H9 (cell line): ENCODE data around the gene TAF1A. TPM values are rescaled to one million over a fixed set of nuclear protein-coding genes. Genes with fewer than 3 reads are reported as not detected.

ENCODE experiments used
- DNase-seq: peaks from one replicate; pipeline ENCODE4 v3.0.0-alpha.2; 2017
- H2AFZ ChIP-seq: one replicate; pipeline ENCODE4 v1.6.1; 2013; ENCODE audit warnings: mild to moderate bottlenecking, low read length, control low read depth, moderate library complexity
- H2AK5ac ChIP-seq: 2 replicates; pipeline ENCODE4 v1.6.1; 2013; ENCODE audit warnings: low read length, control low read depth, mixed read lengths; ENCODE audit not compliant: insufficient read length
- H2BK120ac ChIP-seq: one replicate; pipeline ENCODE4 v1.6.1; 2013; ENCODE audit warnings: low read depth, mild to moderate bottlenecking, low read length, control low read depth, inconsistent platforms; ENCODE audit not compliant: poor library complexity, severe bottlenecking
- H2BK12ac ChIP-seq: 2 replicates; pipeline ENCODE4 v1.6.1; 2013; ENCODE audit warnings: low read length, control low read depth, mixed read lengths, low read depth; ENCODE audit not compliant: insufficient read length
- H2BK15ac ChIP-seq: 2 replicates; pipeline ENCODE4 v1.6.1; 2013; ENCODE audit warnings: low read depth, low read length, control low read depth
- H2BK20ac ChIP-seq: one replicate; pipeline ENCODE4 v1.6.1; 2013; ENCODE audit warnings: low read depth, mild to moderate bottlenecking, low read length, control low read depth, inconsistent platforms; ENCODE audit not compliant: poor library complexity, severe bottlenecking
- H2BK5ac ChIP-seq: 2 replicates; pipeline ENCODE4 v1.6.1; 2013; ENCODE audit warnings: low read length, control low read depth, mixed read lengths; ENCODE audit not compliant: insufficient read length
- H3K14ac ChIP-seq: 2 replicates; pipeline ENCODE4 v1.6.1; 2013; ENCODE audit warnings: low read length, control low read depth; ENCODE audit not compliant: insufficient read depth
- H3K18ac ChIP-seq: 2 replicates; pipeline ENCODE4 v1.6.1; 2013; ENCODE audit warnings: low read depth, mild to moderate bottlenecking, mixed read lengths, low read length, control low read depth; ENCODE audit not compliant: insufficient read length
- H3K23ac ChIP-seq: 2 replicates; pipeline ENCODE4 v1.6.1; 2013; ENCODE audit warnings: low read length, control low read depth, mixed read lengths, low read depth; ENCODE audit not compliant: insufficient read length
- H3K23me2 ChIP-seq: 2 replicates; pipeline ENCODE4 v1.6.1; 2013; ENCODE audit warnings: low read depth, mild to moderate bottlenecking, mixed read lengths, low read length, control low read depth; ENCODE audit not compliant: insufficient read length, poor library complexity, severe bottlenecking
- H3K27ac ChIP-seq: 2 replicates; pipeline ENCODE4 v1.5.1; 2013; ENCODE audit warnings: low read length, control low read depth, mixed read lengths, low read depth; ENCODE audit not compliant: insufficient read length
- H3K27me3 ChIP-seq: 2 replicates; pipeline ENCODE4 v1.6.1; 2013; ENCODE audit warnings: low read length, control low read depth, inconsistent platforms; ENCODE audit not compliant: insufficient read depth
- H3K4ac ChIP-seq: 2 replicates; pipeline ENCODE4 v1.6.1; 2013; ENCODE audit warnings: low read depth, mild to moderate bottlenecking, control low read depth, inconsistent platforms, low read length, moderate library complexity
- H3K4me1 ChIP-seq: 2 replicates; pipeline ENCODE4 v1.6.1; 2013; ENCODE audit warnings: low read length, control low read depth, inconsistent platforms; ENCODE audit not compliant: insufficient read depth
- H3K4me2 ChIP-seq: 2 replicates; pipeline ENCODE4 v1.6.1; 2013; ENCODE audit warnings: low read length, control low read depth, mixed read lengths; ENCODE audit not compliant: insufficient read length, insufficient read depth
- H3K56ac ChIP-seq: 2 replicates; pipeline ENCODE4 v1.6.1; 2013; ENCODE audit warnings: low read depth, mild to moderate bottlenecking, mixed read lengths, low read length, control low read depth; ENCODE audit not compliant: insufficient read length
- H3K79me1 ChIP-seq: 2 replicates; pipeline ENCODE4 v1.6.1; 2013; ENCODE audit warnings: low read depth, mild to moderate bottlenecking, moderate library complexity, low read length, control low read depth, inconsistent platforms; ENCODE audit not compliant: insufficient read depth, poor library complexity, severe bottlenecking
- H3K79me2 ChIP-seq: 2 replicates; pipeline ENCODE4 v1.6.1; 2013; ENCODE audit warnings: low read length, control low read depth, inconsistent platforms; ENCODE audit not compliant: insufficient read depth
- H3K9ac ChIP-seq: 2 replicates; pipeline ENCODE4 v1.6.1; 2013; ENCODE audit warnings: low read length, control low read depth, mixed read lengths; ENCODE audit not compliant: insufficient read length; ENCODE audit errors: extremely low read depth
- H3K9me3 ChIP-seq: one replicate; pipeline ENCODE4 v1.6.1; 2013; ENCODE audit warnings: low read depth, low read length, inconsistent platforms; ENCODE audit not compliant: control insufficient read depth
- H3T11ph ChIP-seq: one replicate; pipeline ENCODE4 v1.6.1; 2013; ENCODE audit warnings: mild to moderate bottlenecking, low read length, control low read depth, inconsistent platforms
- H4K20me1 ChIP-seq: one replicate; pipeline ENCODE4 v1.6.1; 2013; ENCODE audit not compliant: control insufficient read depth, insufficient read length, insufficient read depth
- H4K5ac ChIP-seq: 2 replicates; pipeline ENCODE4 v1.6.1; 2013; ENCODE audit warnings: low read depth, mild to moderate bottlenecking, mixed read lengths, low read length, control low read depth; ENCODE audit not compliant: insufficient read length
- H4K8ac ChIP-seq: replicated peaks from 2 replicates; pipeline ENCODE4 v1.6.1; 2013; ENCODE audit warnings: low read length, control low read depth, mixed read lengths, low read depth; ENCODE audit not compliant: insufficient read length
- H4K91ac ChIP-seq: 2 replicates; pipeline ENCODE4 v1.6.1; 2013; ENCODE audit warnings: low read depth, mild to moderate bottlenecking, moderate library complexity, mixed read lengths, low read length, control low read depth; ENCODE audit not compliant: insufficient read length
- H3K27ac Mint-ChIP-seq, 3 experiments: 2 replicates in 2 of 3; 3 replicates in 1 of 3; pipeline ENCODE4 v1.8.0; 2020 to 2021; ENCODE audit warnings: mixed read lengths in 3 of 3, mild to moderate bottlenecking in 1 of 3, moderate library complexity in 1 of 3
- H3K27me3 Mint-ChIP-seq: 2 replicates; pipeline ENCODE4 v1.8.0; 2021; ENCODE audit warnings: low read depth, mild to moderate bottlenecking, moderate library complexity, mixed read lengths
- H3K36me3 Mint-ChIP-seq, 3 experiments: 2 replicates in 2 of 3; 3 replicates in 1 of 3; pipeline ENCODE4 v1.8.0; 2020 to 2021; ENCODE audit warnings: low read depth in 3 of 3, mixed read lengths in 3 of 3; ENCODE audit not compliant: insufficient read depth in 1 of 3
- H3K4me1 Mint-ChIP-seq, 2 experiments: 2 replicates each; pipeline ENCODE4 v1.8.0; 2020; ENCODE audit warnings: mixed read lengths in 2 of 2
- H3K4me3 Mint-ChIP-seq, 2 experiments: 2 replicates in 1 of 2; 3 replicates in 1 of 2; pipeline ENCODE4 v1.8.0; 2020 to 2021; ENCODE audit warnings: mild to moderate bottlenecking in 2 of 2, mixed read lengths in 2 of 2, moderate library complexity in 1 of 2
- H3K9me3 Mint-ChIP-seq, 2 experiments: 2 replicates in 1 of 2; 3 replicates in 1 of 2; pipeline ENCODE4 v1.8.0; 2020; ENCODE audit warnings: mild to moderate bottlenecking in 2 of 2, mixed read lengths in 2 of 2, moderate library complexity in 1 of 2
- WGBS: extraction: QIAGEN DNeasy Blood & Tissue Kit; methylation state at CpG from one replicate; pipeline ENCODE4 v1.1.7; 2013; ENCODE audit warnings: missing lambda C conversion rate, low lambda C conversion rate, mixed read lengths; ENCODE audit not compliant: insufficient read length; ENCODE audit errors: extremely low coverage; 5-methylcytosine and 5-hydroxymethylcytosine counted together
- total RNA-seq: library from RNA; stranded (reverse); gene quantifications from 2 replicates; pipeline ENCODE4 v1.2.1, GENCODE V29; 2021
- TF ChIP-seq, protein P1 (sequence below): fragments of 200-600 bp; sonication (generic); conservative IDR thresholded peaks from 3 replicates; pipeline ENCODE4 v1.8.0; 2021; ENCODE audit warnings: antibody characterized with exemption, mild to moderate bottlenecking

The TAF1A gene
- total RNA-seq, 1 experiment from 2014 or later: 14.8 TPM

DNA sequence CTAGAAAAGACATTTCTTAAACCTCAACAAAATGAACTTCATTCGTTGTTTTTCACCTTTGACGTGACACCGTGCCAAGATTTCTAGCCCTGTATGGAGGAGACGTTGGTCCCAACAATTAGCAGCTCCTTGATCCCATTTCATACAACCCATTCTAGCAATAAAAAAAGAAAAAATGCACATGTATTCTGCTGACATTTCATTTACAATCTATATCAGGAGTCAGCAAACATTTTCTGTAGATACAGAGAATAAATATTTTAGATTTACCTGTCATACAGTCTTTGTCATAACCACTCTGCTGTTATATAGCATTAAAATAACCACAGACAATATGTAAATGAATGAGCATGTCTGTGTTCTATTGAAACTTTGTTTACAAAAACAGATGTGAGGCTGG lies 7.0 kb upstream of the TAF1A start:
- H2BK5ac ChIP-seq: no peak overlapping the region
- no peak overlapping the region for H2BK15ac ChIP-seq
- no peak overlapping the region for H4K91ac ChIP-seq
- no peaks in the 10 kb centered on the region for H4K20me1 ChIP-seq
- no peaks in the 10 kb centered on the region for H3K36me3 Mint-ChIP-seq
- no peak for DNase-seq
- no peaks in the 10 kb centered on the region for H3K23me2 ChIP-seq
- H3K79me1 ChIP-seq: no peaks in the 10 kb centered on the region
- H3K4ac ChIP-seq: no peak overlapping the region
- H3K9me3 Mint-ChIP-seq: no peaks in the 10 kb centered on the region
- H3K27ac ChIP-seq: no peak overlapping the region
- H3K4me1 ChIP-seq: no peaks in the 10 kb centered on the region
- no peak overlapping the region for H3K18ac ChIP-seq
- H3K4me2 ChIP-seq: no peak overlapping the region
- H2BK12ac ChIP-seq: no peak overlapping the region
- H3T11ph ChIP-seq: no peak overlapping the region
- TF ChIP-seq, protein P1, sequence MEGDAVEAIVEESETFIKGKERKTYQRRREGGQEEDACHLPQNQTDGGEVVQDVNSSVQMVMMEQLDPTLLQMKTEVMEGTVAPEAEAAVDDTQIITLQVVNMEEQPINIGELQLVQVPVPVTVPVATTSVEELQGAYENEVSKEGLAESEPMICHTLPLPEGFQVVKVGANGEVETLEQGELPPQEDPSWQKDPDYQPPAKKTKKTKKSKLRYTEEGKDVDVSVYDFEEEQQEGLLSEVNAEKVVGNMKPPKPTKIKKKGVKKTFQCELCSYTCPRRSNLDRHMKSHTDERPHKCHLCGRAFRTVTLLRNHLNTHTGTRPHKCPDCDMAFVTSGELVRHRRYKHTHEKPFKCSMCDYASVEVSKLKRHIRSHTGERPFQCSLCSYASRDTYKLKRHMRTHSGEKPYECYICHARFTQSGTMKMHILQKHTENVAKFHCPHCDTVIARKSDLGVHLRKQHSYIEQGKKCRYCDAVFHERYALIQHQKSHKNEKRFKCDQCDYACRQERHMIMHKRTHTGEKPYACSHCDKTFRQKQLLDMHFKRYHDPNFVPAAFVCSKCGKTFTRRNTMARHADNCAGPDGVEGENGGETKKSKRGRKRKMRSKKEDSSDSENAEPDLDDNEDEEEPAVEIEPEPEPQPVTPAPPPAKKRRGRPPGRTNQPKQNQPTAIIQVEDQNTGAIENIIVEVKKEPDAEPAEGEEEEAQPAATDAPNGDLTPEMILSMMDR: no peak
- peaks cover 22% of the 10 kb centered on the region for H3K27me3 Mint-ChIP-seq
- H3K9me3 ChIP-seq: no peaks in the 10 kb centered on the region
- H3K27ac Mint-ChIP-seq: no peak overlapping the region
- no peak overlapping the region for H4K5ac ChIP-seq
- no peaks in the 10 kb centered on the region for H3K4me1 Mint-ChIP-seq
- H2AFZ ChIP-seq: no peak overlapping the region
- H3K56ac ChIP-seq: no peak overlapping the region
- no peak overlapping the region for H2AK5ac ChIP-seq
- no peaks in the 10 kb centered on the region for H3K79me2 ChIP-seq
- no peak overlapping the region for H3K14ac ChIP-seq
- WGBS: no CpG with 5 or more reads among the region's 4 CpGs
- no peak overlapping the region for H3K4me3 Mint-ChIP-seq
- H2BK20ac ChIP-seq: no peak overlapping the region
- H2BK120ac ChIP-seq: no peak overlapping the region
- no peak overlapping the region for H3K23ac ChIP-seq
- H3K27me3 ChIP-seq: no peaks in the 10 kb centered on the region
- no peak overlapping the region for H4K8ac ChIP-seq
- H3K9ac ChIP-seq: no peak overlapping the region
